ENCODE measurements around the gene CADPS2. TPM values are rescaled to one million over a fixed set of nuclear protein-coding genes. Genes with fewer than 3 reads are reported as not detected.

The CADPS2 gene
- total RNA-seq, 1 donor from 2014 or later, result 27.8 TPM

GRCh38 chr7:122307228-122307621, 579.0 kb downstream of the CADPS2 start:
- Mint-ChIP-seq H3K36me3 (ENCODE audit: low read depth, unreplicated experiment) (no peaks in the 10 kb centered on the region), H3K27me3 (ENCODE audit: unreplicated experiment) (peaks cover 31% of the 10 kb centered on the region), H3K4me1 (ENCODE audit: unreplicated experiment) (peaks cover 35% of the 10 kb centered on the region), H3K4me3 (ENCODE audit: unreplicated experiment) (peak overlapping the region; percentile 31), H3K27ac (ENCODE audit: unreplicated experiment) (no peak overlapping the region), H3K9me3 (ENCODE audit: unreplicated experiment) (no peaks in the 10 kb centered on the region)
- TF ChIP-seq, protein P1, sequence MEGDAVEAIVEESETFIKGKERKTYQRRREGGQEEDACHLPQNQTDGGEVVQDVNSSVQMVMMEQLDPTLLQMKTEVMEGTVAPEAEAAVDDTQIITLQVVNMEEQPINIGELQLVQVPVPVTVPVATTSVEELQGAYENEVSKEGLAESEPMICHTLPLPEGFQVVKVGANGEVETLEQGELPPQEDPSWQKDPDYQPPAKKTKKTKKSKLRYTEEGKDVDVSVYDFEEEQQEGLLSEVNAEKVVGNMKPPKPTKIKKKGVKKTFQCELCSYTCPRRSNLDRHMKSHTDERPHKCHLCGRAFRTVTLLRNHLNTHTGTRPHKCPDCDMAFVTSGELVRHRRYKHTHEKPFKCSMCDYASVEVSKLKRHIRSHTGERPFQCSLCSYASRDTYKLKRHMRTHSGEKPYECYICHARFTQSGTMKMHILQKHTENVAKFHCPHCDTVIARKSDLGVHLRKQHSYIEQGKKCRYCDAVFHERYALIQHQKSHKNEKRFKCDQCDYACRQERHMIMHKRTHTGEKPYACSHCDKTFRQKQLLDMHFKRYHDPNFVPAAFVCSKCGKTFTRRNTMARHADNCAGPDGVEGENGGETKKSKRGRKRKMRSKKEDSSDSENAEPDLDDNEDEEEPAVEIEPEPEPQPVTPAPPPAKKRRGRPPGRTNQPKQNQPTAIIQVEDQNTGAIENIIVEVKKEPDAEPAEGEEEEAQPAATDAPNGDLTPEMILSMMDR (IDR thresholded peaks at IDR 0.05; ENCODE audit: unreplicated experiment), result no peak
- peak; percentile 31 for DNase-seq (ENCODE audit: low spot score)

DNA sequence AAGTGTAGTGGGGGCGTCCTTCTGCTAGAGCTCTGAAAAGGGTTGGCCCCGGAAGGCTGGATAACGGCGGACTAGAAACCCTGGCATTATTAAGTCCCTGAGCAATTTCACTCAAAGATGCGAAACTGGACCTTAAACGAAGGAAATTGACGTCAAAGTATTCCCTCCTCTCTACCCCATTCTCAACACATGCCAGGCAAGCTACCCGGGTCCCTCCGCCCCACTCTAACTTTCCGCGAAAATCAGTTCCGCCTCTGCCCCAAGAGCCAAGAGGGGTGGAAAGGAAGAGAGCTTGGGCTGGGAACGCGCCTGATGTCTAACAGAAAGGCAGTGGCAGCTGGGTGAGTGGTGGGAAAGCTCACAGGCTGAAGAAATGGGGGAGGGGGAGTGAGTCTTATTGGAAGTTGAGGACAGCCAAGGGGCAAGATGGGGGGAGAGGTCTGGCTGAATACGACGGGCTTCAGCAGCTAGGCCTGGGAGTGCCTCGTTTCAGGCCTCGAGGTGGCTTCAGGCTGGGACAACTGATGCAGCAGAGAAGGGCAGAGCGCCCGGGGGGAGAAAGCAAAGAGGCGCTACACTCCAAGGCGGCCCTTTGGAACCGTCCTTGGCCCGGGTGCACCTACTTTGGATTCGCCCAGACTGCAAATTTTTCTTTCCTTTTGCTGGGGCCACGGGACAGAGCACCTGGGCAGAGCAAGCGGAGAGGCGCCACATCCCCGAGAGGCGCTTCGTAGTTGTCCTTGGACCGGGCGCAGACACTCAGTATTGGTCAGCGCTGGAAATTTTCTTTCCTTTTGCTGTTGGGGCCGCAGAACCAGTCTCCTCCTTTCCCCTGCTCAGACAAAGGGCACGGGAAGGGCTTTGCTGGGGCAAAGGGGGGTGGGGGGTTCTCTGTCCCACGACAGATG, 579.7 kb downstream of the CADPS2 start:
- H3K4me3 Mint-ChIP-seq (ENCODE audit: unreplicated experiment), result peak overlapping the region; percentile 86
- peaks cover 35% of the 10 kb centered on the region for H3K4me1 Mint-ChIP-seq (ENCODE audit: unreplicated experiment)
- no peaks in the 10 kb centered on the region for H3K9me3 Mint-ChIP-seq (ENCODE audit: unreplicated experiment)
- H3K36me3 Mint-ChIP-seq (ENCODE audit: low read depth, unreplicated experiment), result peaks cover under 1% of the 10 kb centered on the region
- peak overlapping the region; percentile 18 for H3K27ac Mint-ChIP-seq (ENCODE audit: unreplicated experiment)
- TF ChIP-seq, protein P1 (IDR thresholded peaks at IDR 0.05; ENCODE audit: unreplicated experiment), result no peak
- peaks cover 34% of the 10 kb centered on the region for H3K27me3 Mint-ChIP-seq (ENCODE audit: unreplicated experiment)
- DNase-seq (ENCODE audit: low spot score), result peak; percentile 27

DNA sequence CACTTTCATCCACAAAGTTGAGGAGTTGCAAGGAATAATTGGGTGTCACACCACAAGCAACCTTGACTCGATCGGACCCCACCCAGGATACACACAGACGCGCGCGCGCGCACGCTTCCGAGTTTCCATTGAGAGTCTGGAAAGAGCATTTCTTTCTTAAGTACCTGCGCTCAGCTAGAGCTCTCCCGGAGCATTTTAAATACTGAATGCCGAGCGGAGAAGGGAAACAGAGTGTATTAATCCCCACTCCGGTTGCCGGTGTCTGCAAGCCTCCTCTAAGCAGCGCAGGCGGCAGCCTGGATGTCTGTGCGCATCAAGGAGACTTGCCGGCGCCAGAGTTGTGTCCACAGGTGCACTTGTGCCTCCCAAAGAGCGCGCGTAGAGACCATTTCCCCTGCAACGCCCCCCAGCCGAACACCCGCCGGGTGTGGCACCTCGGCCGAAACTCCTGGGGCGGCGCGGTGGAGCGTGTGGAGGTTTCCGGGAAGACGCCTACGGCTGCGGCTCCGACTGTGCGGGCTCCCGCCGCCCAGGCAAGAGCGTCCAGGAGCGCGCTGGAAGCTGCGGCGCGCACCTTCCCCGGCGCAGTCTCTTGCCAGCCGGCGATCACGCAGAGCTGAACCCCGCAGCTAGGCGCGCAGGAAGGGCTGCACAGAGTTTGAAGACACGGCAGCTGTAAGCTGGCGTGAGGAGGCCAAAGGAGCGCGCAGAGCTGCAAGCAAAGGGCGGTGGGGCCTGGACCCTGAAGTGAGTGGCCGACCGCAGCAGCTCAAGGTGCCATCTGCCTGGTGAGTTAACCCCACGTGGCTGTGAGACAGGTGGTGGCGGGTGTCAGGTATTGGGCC, 580.6 kb downstream of the CADPS2 start:
- peak; percentile 34 for DNase-seq (ENCODE audit: low spot score)
- H3K27ac Mint-ChIP-seq (ENCODE audit: unreplicated experiment), result no peak overlapping the region

DNA sequence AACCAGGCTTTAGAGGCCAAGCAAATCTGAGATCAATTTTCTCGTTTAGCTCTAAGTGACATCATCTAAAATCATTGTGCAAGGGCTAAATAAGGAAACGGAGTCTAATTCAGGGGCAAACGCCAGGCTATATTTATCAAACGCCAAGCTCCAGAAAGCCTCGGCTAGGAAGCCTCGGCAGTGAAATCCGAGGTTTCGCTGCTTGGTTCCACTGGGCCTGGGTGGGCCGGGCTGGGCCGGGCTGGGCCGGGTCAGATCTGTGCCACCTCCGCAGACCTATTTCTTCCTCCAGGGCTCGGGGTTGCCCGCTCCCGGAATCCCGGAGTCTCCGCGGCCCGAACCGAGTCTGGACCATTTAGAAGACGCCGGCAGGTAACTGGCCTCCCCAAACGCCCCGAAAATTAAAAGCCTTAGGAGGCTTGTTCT, 581.3 kb downstream of the CADPS2 start:
- Mint-ChIP-seq H3K9me3 (ENCODE audit: unreplicated experiment) (no peaks in the 10 kb centered on the region), H3K27ac (ENCODE audit: unreplicated experiment) (no peak overlapping the region), H3K36me3 (ENCODE audit: low read depth, unreplicated experiment) (peaks cover 9% of the 10 kb centered on the region), H3K4me3 (ENCODE audit: unreplicated experiment) (peak overlapping the region; percentile 90), H3K27me3 (ENCODE audit: unreplicated experiment) (peaks cover 36% of the 10 kb centered on the region), H3K4me1 (ENCODE audit: unreplicated experiment) (peaks cover 38% of the 10 kb centered on the region)
- TF ChIP-seq, protein P1 (IDR thresholded peaks at IDR 0.05; ENCODE audit: unreplicated experiment), result no peak
- no peak for DNase-seq (ENCODE audit: low spot score)

More for the DNA sequence above, 580.6 kb downstream of the CADPS2 start:
- TF ChIP-seq, protein P1 (IDR thresholded peaks at IDR 0.05; ENCODE audit: unreplicated experiment), result no peak
- H3K9me3 Mint-ChIP-seq (ENCODE audit: unreplicated experiment), result no peaks in the 10 kb centered on the region
- H3K4me3 Mint-ChIP-seq (ENCODE audit: unreplicated experiment), result peak overlapping the region; percentile 86
- H3K27me3 Mint-ChIP-seq (ENCODE audit: unreplicated experiment), result peaks cover 33% of the 10 kb centered on the region
- H3K36me3 Mint-ChIP-seq (ENCODE audit: low read depth, unreplicated experiment), result peaks cover 9% of the 10 kb centered on the region
- H3K4me1 Mint-ChIP-seq (ENCODE audit: unreplicated experiment), result peaks cover 34% of the 10 kb centered on the region
